Measurements from ENCODE around the gene PREP.

PREP gene

DNA sequence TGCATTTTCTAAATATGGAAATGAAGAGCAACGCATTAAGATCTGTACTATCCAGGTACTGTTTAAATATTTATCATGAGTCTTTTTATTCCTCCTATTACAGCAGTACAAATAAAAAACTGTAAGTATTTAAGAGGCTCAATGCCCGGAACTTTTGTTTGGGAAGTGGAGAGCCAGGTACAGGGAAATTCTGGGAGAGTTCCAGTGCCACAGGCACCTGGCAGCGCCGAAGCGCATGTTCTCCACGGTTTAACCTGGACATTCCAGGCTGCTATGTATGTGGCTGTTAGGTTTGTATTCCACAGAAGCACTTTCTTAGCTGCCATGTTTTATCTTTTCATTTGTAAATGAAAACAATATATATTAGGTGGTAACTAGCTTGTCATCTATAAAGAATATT is 81.7 kb downstream of the PREP start:
- intact Hi-C loops (cut with DNase I): no loop called here
- DNase-seq: no peak

DNA sequence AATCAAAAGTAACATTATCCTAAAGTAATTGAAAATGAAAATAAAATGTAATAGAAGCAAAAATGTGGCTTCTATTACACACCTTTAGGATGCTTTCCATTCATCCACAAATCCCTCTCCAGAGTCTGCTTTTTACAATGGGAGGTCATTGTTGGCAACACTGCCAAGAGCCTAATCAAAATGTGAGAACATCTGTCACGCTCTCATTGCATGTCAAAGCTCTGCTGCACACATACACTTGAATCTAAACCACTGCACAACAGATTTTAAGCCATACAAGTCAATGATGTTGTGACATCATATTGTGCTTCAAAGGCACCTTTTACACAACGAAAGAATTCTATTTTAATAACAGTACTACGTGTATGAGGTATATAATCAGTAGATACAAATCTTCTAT is 82.1 kb downstream of the PREP start:
- intact Hi-C loops (cut with DNase I): no loop called here
- no peak for DNase-seq

DNA sequence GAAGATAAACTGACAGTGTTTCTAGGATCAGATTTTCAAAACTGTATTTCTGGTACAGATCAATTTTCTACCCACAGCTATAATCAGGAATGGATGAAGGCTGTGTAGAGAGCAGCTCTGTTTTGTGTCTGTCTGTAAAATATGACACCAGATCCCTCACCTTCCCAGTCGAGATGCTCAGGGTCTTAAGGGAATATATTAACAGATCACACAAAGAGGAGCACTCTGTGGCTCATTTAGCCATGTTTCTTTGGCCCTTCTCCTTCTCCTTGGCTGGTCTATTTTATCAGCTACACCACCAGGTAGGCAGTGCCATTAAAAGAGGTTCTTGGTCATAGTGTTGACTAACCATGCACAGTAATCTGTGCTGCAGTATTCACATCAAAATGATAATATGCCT is 82.6 kb downstream of the PREP start:
- intact Hi-C loops (cut with DNase I): no loop called here
- DNase-seq: no peak

DNA sequence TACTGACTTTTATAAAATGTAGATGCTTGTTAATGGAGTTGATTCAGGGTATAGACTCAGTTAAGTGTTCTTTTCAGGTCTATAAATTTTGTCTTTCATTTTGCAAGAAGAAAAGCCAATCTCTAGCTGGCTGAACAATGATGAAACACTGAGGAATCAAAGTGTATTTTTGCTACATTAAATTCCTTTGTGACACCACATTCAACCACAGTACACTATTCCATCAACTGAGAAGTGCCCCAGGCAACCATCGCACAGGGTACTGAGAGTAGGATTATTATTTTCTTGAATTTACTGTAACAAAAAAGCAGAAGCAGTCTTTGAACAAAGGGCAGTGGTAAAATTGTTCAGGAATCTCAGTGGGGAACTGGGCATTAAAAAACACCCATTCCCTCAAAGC is 83.6 kb downstream of the PREP start:
- no peak for DNase-seq
- intact Hi-C loops (cut with DNase I): no loop called here

DNA sequence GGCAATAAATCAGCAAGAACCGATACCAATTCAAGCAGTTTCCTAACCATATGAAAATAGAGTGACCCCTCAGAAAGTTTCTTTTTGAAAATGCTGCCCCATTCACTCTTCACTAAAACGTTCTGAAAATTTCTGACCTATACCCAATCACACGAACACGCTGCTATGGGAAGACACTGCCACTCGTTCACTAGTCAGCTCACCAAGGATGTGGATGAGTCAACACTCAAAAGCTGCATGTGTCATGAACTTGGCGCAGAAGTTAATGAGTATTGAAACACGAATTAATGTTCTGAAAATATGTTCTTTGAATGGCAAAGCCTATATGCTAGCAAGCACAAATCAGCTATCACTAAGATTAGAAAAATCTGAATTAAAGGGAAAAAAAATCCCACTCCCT is 84.2 kb downstream of the PREP start:
- intact Hi-C loops (cut with DNase I): no loop called here
- DNase-seq: no peak

DNA sequence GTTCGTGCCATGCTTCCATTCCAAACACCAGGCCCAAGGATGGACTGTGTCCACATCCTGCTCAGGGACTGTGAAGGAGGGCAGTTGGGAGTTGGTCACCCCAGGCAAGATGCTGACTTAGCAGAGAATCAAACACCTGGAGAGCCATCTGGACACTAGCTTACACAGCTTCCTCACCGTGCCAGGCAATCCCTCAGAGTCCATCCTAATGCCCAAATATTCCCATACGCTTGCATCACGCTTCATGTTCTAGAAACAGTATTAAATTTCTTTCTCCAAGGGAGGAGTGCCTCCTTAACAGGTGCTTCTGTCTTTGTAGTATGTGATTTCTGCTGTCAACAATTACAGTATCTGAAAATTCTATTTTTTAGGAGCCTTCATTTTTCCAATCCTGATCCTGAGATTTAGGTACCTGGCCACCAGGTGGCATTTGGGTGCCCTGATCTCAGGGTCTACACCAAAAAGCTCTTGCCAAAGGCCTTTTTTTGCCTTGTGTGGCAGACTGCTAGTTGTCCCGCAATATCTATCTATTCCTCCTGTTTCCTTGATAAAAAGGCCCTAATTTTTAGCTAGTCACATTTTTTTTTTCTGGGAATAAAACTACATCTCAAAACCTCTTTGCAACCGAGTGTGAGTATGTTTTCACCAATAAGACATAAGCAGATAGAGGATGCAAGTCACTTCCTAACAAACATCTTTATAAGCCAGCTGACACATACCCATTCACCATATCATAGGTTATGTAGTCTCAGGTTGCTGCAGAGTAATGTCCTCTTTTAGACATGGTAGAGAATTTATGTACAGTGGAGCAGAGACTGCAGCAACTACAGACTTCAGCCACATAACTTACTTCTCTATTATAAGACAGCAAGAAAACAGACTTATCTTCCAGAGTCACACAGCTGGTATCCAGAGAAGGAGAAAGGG is 85.0 kb downstream of the PREP start:
- intact Hi-C loops (cut with DNase I): no loop called here
- DNase-seq: peak in 1 of 42 donors; percentile 9

DNA sequence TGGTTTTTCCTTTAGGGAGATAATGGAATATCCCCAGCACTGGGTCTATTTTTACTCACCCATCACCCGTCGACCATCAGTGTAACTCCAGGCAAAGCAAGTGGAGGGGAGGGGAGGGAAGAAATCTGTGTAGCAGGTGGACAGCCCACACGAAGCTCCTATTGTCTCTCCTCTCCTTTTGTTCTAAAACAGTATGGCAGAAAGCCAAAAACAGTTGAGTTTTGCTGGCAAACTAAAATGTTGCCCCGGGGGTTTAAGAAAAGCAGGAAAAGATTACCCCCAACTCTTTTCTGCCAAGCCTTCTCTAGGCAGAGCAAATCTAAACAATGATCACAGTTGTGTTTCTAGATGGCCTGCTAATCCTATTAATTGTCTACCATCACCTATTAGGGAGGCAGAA is 89.7 kb downstream of the PREP start:
- no peak for DNase-seq
- intact Hi-C loops (cut with DNase I): no loop called here

DNA sequence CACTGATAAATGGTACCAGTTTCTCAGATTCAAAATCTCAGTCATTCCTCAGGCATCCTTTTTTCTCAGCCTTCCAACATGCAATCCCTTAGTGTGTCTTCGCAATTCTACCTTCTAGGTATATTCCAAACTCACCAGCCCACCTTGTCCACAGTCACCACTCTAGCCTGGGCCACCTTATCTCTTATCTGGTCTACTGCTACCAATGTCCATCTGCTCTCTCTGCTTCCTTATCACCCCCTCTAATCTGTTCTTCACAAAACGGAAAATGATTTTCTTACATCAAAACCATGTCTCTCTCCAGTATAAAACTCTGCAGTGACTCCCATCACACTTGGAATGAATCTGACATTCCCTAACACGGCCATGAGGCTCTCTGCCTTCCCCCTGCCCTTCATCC is 91.9 kb downstream of the PREP start:
- intact Hi-C loops (cut with DNase I): no loop called here
- DNase-seq: no peak

DNA sequence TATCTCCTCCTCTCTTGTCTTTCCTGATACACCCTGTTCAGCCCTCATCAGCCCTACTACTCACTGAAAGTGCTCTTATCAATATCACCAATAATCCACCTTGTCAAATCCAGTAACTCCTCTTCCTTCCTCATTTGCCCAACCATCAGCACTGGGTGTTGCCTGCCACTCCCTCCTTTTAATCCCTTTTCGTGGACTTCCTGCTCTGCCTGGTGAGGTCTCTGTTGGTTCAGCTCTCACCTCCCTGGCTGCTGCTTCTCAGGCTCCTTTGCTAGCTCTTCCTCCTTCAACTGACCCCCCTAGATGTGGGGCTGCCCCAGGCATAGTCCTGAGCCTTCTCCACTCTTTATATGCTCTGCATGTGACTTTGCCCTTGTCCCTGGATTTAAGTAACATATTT is 92.5 kb downstream of the PREP start:
- intact Hi-C loops (cut with DNase I): no loop called here
- DNase-seq: no peak

DNA sequence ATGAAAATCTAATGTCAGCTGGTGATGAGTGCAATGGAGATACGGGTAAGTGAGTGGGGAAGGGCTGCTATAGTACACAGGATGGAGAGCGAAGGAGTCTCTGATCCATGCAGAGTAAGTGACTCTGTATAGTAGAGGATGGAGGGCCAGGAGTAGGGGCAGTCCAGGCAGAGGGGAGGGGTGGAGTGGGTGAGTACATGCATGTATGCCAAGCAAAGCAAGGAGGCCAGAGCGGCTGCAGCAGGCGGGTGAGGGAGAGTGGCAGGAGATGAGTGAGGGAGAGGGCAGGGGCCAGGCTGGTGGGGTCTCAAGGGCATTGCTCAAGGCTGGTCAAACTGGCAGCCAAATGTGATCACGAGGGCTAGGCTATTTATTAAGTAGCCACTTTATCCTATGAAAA is 94.0 kb downstream of the PREP start:
- no peak for DNase-seq
- intact Hi-C loops (cut with DNase I): no loop called here

DNA sequence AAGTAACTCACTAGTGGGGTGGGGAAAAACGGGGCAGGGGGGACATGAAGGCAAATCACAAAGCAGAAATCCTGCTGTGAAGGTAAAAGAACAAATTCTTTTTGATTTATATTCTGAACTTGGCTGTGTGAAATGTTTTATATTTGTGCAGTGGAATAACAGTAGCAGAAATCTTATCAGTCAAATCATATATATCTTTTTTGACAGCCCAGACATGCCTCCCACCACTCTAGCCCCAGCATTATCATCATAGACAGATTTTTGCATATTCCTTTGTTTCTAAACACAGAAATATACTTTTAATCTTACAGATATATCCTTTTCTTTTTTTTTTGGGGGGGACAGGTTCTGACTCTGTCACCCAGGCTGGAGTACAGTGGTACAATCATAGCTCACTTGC is 97.4 kb downstream of the PREP start:
- intact Hi-C loops (cut with DNase I): no loop called here
- no peak for DNase-seq

DNA sequence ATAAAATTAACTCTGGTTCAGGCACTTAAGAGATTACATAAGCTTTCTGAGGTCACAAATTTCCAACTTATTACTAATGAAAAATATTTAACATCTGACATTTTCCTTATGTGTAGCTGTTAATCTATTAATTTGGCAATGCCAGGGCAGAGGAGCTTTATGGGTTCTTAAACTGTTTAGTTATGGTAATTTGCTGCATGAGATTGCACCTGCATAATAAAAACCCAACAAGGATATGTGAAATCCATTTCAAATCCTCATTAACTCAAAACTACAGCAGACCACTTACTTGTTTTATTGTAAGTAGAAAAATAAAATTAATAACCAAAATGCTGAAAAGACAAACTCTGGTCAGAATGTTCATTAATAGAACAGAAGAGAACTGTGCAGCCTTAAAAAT is 98.1 kb downstream of the PREP start:
- no peak for DNase-seq
- intact Hi-C loops (cut with DNase I): no loop called here

DNA sequence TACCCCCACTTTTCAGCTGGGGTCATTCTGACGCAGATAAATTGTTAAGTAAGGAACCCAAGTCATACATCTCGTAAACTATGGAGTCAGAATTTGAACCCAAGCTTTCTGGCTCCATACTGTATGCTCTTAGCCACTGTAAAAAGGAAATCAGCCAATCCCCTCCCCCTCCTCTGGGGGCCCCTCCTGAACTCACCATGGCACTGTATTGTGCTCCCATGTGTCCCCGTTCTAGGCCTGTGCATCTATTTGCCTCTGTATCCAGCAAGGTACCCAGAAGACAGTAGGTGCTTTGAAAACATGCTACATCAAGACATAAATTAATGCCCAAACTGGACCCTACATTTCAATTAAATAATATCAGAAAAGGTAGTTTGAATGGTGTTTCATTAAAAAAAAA is 98.5 kb downstream of the PREP start:
- intact Hi-C loops (cut with DNase I): no loop called here
- no peak for DNase-seq

DNA sequence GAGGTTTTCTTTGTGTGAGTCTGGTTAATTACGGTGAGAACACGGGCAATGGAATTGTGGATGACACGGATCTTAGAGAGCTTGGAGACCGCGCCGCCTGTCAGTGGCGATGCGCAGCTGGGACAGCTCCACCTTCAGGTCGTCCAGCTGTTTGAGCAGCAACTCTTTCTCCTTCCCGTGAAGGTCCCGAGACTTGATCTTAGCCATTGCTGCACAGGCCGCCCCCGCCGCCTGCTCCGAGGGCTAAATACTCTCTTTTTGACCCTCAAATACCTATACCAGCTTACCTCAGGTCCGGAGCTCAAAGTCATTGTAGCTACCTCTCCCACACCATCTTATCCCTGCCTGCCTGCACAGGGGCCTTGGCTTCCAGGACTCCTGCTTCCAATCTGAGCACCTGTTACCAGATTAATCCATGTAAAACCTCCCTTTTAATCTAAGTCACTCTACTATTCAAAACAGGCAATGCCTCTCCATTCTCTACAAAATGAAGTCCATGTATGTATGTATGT is 100.2 kb downstream of the PREP start:
- intact Hi-C loops (cut with DNase I): no loop called here
- peak in 1 of 42 donors; percentile 12 for DNase-seq

DNA sequence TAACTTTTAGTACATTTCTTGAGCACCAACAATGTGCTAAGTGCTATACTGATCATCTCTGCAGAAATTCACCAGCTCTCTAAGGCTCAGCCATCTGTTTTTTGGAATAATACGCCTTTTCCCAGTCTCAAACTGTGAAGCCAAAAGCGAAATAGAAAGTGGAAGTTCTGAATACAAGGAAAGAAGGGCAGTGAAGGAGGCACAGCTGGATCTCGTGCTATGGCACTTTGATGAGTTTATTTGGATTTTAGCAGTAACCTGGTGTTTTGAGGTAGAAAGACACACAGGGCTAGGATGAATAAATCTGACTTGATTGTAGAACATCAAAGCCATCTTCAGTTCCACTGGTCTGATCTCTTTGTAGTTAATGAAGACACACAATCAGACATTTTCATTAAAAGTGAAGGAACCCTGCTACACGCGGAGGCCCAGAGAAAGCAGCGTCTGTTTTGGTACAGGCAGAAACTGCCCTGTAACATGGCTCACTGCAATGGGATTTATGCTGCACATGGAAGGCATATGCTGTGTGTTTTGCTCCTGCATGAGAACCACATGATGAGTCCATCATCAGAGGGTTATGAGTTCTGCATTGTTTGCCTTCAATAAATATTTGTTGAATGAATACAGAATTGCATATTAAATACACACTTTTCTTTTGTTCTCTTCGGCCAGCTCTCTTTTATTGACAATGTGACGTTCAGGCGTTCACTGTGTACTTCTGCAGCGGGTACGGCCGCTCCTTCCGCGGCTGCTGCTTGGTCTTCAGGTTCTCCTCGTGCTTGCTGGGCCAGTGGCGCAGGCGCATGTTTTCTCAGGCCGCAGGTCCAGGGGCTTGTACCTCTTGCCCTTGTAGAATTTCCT is 100.9 kb downstream of the PREP start:
- intact Hi-C loops (cut with DNase I): no loop called here

DNA sequence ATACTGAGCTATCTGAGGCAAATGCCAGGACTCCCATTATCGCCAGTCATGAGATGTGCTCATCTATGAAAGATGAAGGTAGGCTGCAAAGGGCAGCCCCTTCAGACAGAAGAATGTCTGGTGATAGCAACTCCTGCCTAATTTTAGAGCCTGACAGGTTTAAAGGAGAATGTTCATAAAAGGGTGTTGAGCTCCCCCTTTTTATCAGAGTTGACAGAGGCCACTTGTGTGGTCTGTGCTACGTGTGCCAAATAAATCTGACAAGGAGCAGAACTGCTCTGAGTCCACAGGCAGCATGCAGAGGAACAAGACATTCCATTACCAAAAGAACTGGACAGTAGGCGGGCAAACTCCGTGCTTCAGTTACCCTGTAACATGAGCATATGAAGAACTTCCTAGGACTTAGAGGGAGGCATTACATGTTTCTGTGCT is 101.8 kb downstream of the PREP start:
- no peak for DNase-seq
- intact Hi-C loops (cut with DNase I): no loop called here

More for the DNA sequence above, 100.9 kb downstream of the PREP start:
- no peak for DNase-seq

DNA sequence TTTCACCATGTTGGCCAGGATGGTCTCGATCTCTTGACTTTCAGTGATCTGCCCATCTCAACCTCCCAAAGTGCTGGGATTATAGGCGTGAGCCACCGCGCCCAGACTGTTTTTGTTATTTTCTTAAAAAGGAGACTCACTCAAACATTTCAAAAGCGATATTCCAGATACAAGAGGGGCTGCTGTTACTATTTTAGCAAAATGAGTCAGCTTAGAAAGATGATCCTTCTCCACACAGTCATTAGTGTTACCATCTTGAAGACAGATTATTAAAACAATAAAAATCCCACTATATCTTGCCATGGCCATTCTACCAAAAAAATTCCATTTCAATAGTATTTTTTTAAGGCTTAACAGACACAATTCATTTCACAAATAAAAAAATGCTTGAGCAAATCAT is 102.8 kb downstream of the PREP start:
- intact Hi-C loops (cut with DNase I): no loop called here
- DNase-seq: no peak

DNA sequence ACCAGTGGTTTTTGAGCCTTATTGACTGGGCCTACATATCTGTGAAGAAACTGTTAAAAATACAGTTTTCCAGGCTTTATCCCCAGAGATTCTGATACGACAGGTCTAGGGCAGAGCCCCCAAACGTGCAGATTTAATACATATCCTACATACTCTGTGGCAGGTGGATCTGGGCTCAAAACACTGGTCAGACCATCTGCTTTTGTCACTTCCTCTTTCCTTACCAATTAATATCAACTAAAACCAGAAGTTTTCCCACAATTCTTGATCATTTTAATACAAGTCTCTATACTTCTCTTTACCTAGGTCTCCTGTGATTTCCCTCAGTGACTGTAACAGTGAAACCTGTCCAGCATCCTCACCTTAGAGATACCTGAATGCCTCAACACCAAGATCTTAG is 108.8 kb downstream of the PREP start:
- DNase-seq: no peak
- intact Hi-C loops (cut with DNase I): no loop called here

DNA sequence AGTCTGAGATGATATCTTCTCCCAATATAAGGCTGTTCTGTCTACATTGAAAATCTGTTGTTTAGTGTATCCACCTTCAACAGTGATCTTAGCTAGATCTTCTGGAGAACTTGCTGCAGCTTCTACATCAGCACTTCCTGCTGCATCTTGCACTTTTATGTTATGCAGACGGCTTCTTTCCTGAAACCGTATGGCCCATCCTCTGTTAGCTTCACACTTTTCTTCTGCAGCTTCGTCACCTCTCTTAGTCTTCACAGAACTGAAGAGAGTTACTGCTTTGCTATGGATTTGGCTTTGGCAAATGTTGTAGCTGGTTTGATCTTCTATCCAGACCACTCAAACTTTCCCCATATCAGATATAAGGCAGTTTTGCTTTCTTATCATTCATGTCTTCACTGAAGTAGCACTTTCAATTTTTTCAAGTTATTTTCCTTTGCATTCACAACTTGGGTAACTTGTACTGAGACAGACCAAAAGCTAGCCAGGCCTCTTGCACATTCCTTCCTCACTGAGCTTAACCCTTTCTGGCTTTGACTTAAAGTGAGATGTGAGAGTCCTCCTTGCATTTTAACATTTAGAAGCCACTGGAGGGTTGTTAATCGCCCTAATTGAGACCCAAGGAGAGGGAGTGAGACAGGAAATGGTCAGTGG is 110.1 kb downstream of the PREP start:
- intact Hi-C loops (cut with DNase I): no loop called here
- DNase-seq: no peak

DNA sequence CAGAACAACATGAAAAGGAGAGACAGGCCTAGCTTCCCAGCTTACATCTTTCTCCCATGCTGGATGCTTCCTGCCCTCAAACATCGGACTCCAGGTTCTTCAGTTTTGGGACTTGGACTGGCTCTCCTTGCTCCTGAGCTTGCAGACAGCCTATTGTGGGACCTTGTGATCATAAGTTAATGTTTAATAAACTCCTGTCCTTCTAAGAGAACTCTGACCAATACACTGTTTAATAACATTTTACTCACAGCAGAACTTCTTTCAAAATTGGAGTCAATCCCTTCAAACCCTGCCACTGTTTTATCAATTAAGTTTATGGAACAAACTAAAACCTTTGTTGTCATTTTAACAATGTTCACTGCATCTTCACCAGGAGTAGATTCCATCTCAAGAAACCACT is 111.4 kb downstream of the PREP start:
- intact Hi-C loops (cut with DNase I): no loop called here
- no peak for DNase-seq
